SW 1271 (cell line): ENCODE data around the gene RASGRF2.
"Not testable (repeated sequence)": the region's sequence is repeated elsewhere in the genome, so short reads cannot be mapped to it uniquely, and the experiment has no call there.

Experiments used
- DNase-seq, 2 experiments: peaks; one replicate each; lab custom pipeline; 2025; lab: John Stamatoyannopoulos, UW

Gene RASGRF2

GRCh38 chr5:81020478-81021167 is 60.5 kb downstream of the RASGRF2 start:
- no peak for DNase-seq

DNA sequence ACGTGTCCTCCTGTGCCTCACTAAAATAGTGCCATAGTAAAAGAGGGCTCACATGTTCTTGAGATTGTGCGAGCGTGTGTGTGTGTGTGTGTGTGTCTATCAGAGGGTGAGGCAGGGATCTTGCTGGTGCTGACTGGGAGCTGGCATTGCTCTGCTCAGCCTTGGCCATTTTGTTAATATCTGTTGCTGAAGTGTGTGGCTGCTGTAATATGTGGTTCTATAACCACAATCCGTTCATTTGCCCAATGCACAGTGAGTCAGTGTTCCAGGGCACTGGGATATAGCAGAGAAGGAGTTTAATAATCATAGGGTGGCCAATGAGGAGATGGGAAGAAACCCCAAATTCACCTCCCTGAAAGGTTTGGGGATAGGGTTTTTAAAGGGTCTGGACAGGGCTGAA is 61.3 kb downstream of the RASGRF2 start:
- DNase-seq = no peak

DNA sequence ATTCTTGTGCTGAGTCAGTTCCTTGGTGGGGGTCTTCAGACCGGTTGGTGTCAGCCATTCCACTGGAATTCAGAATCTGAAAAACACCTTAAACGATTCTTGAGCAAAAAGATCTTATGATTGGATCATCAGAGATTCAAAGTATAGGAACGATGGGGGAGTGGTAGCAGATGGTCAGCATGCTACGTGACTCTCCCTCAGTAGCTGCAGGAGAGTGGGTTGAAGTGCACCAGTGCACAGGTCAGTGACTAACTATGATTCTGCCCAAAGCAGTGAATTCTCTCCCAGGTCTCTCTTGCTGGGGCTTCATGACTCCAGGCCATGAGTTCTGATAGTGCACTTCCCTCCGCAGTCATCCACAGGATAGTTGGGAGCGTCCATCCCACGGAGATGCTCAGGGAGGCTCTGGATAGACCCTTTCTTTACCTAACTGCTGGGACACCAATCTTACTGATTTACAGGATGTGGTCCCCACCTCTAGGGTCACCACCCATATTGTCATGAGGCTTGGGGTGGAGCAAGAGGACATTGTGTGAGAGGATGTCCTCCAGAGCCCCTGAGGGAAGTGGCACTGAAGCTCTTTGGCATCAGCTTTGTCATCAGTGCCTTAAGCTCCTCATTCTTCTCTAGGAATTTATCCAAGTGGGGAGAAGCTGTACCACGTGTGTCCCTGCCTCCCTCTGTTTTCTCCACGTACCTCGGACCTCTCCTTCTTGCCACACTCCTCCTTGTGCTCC is 62.0 kb downstream of the RASGRF2 start:
- no peak for DNase-seq

GRCh38 chr5:81022688-81023084 is 62.5 kb downstream of the RASGRF2 start:
- no peak for DNase-seq

DNA sequence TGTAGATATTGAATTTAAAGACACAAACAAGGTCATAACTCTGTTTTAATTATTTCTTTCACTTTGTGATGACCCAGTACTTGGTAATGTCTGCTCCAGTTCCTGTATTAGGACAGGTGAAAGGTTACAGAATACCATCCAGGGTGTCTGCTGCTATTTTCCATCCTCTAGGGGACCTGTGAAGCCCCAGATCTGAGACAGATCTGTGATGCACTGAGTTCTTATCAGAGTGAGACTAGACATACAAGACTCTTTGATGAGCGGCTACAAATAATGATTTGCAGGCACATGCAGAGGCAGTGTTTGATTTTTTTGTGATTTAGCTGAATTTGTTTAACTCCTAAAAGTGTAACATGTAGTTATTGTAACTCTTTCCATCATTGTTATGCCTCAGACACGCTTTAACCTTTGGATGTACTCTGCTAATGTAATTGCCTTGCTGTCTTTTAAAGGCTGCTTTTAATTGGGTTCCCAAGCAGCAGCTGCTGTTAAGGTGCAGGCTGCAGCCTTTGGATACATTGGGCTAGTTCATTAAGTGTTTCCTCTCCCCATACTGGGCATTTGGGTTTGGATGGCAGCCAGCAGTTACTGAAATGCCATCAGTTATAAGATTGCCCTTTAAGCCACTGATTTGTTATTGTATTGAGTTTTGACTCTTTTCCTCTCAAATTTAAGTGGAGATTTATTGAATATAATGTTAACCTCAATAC is 63.3 kb downstream of the RASGRF2 start:
- DNase-seq = no peak

DNA sequence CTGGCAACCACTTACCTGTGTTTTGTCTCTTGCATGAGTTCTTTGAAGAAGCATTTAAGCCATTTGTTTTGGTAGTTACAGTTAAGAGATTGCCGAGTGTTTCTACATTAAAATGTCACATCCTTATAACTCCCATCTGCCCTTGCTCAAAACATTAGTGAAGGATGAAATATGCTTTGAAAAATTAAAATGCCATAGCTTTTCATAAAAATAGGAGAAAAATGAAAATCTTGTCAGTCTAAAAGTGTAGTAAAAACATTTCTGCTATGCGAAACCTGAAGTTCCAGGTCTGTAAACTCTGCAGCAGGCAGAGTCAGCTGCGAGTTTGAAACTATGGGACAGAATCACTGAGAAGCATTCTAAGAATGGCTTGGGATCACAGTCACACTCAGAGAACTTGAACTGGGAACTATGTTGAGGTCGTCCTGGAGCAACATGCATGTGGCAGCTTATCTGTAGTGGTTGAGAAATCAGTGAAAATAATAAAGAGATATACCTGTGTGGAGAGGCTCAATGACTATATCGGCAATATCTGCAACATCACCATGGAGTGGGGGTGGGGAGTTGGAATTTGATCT is 67.4 kb downstream of the RASGRF2 start:
- no peak for DNase-seq

GRCh38 chr5:81028888-81029287 is 68.7 kb downstream of the RASGRF2 start:
- not testable (repeated sequence) for DNase-seq

- DNase-seq = not testable (repeated sequence)
Measured at GRCh38 chr5:81029736-81030135, 69.6 kb downstream of the RASGRF2 start.

DNA sequence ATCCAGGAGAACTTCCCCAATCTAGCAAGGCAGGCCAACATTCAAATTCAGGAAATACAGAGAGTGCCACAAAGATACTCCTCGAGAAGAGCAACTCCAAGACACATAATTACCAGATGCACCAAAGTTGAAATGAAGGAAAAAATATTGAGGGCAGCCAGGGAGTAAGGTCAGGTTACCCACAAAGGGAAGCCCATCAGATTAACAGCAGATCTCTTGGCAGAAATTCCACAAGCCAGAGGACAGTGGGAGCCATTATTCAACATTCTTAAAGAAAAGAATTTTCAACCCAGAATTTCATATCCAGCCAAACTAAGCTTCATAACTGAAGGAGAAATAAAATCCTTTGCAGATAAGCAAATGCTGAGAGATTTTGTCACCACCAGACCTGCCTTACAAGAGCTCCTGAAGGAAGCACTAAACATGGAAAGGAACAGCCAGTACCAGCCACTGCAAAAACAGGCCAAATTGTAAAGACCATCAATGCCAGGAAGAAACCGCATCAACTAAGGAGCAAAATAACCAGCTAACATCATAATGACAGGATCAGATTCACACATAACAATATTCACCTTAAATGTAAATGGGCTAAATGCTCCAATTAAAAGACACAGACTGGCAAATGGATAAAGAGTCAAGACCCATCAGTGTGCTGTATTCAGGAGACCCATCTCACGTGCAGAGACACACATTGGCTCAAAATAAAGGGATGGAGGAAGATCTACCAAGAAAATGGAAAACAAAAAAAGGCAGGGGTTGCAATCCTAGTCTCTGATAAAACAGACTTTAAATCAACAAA is 70.3 kb downstream of the RASGRF2 start:
- not testable (repeated sequence) for DNase-seq

DNA sequence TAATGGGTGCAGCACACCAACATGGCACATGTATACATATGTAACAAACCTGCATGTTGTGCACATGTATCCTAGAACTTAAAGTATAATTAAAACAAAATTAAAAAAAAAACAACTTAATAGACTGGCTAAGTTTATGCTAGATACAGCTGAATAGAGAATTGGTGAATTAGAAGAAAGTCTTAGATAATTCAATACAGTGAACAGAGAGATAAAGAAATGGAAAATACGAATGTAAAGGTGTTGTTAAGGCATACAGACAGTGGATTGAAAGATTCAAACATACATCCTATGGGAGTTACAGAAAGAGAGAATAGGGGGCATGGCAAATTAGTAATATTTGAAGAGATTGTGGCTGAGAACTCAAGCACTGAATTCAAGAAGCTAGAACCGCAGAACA is 75.4 kb downstream of the RASGRF2 start:
- DNase-seq = no peak

GRCh38 chr5:81038495-81038894 is 78.3 kb downstream of the RASGRF2 start:
- DNase-seq = no peak

GRCh38 chr5:81044868-81045267 is 84.7 kb downstream of the RASGRF2 start:
- no peak for DNase-seq

GRCh38 chr5:81045389-81045807 is 85.2 kb downstream of the RASGRF2 start:
- no peak for DNase-seq

- DNase-seq = no peak
Measured at GRCh38 chr5:81046041-81046440, 85.9 kb downstream of the RASGRF2 start.

- DNase-seq = no peak
Measured at GRCh38 chr5:81052325-81052724, 92.2 kb downstream of the RASGRF2 start.

- not testable (repeated sequence) for DNase-seq
Measured at GRCh38 chr5:81053282-81053681, 93.1 kb downstream of the RASGRF2 start.

DNA sequence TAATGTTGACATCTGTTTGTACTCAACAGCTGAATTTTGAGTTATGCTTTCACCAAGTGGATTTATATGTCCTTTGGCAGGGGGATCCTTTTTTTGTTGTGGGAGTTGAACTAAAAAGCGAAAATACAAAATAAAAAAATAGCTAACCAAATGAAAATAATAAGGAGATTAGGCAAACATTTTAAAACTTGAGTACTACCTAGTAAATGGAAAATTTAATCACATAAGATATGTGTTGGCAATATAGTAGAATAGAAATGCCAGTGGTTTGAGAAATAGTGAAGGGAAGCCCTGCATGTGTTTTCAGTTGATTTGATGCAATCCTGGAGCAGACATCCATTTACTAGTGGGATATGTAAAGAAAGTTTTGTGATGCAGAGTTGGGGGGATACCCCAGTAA is 98.0 kb downstream of the RASGRF2 start:
- no peak for DNase-seq

- no peak for DNase-seq
Measured at GRCh38 chr5:81065492-81065891, 105.3 kb downstream of the RASGRF2 start.

- no peak for DNase-seq
Measured at GRCh38 chr5:81066102-81066501, 105.9 kb downstream of the RASGRF2 start.

- no peak for DNase-seq
Measured at GRCh38 chr5:81067406-81067805, 107.2 kb downstream of the RASGRF2 start.

- DNase-seq = no peak
Measured at GRCh38 chr5:81068063-81068462, 107.9 kb downstream of the RASGRF2 start.

GRCh38 chr5:81068635-81069034 is 108.5 kb downstream of the RASGRF2 start:
- DNase-seq = no peak
